Mesenchymal stem cell (in vitro differentiated cells and primary cell): Measurements from ENCODE around the gene NOTCH1.

Experiments used
- DNase-seq: peaks from one replicate; pipeline ENCODE4 v3.0.0-alpha.2; 2013
- H2AFZ ChIP-seq: one replicate; pipeline ENCODE4 v1.6.1; 2013; ENCODE audit warnings: low read depth, mild to moderate bottlenecking, control low read depth, inconsistent platforms, low read length, moderate library complexity
- H2AK5ac ChIP-seq: 2 replicates; pipeline ENCODE4 v1.6.1; 2013; ENCODE audit warnings: low read length, moderate library complexity, mild to moderate bottlenecking, inconsistent platforms; ENCODE audit not compliant: severe bottlenecking
- H2BK120ac ChIP-seq: one replicate; pipeline ENCODE4 v1.6.1; 2013; ENCODE audit warnings: low read depth, mild to moderate bottlenecking, inconsistent platforms, low read length, moderate library complexity
- H2BK12ac ChIP-seq, 2 experiments: one replicate each; pipeline ENCODE4 v1.6.1; 2013; ENCODE audit warnings: inconsistent platforms in 2 of 2, low read length in 2 of 2, mild to moderate bottlenecking in 2 of 2, moderate library complexity in 2 of 2, control low read depth in 1 of 2
- H2BK15ac ChIP-seq: one replicate; pipeline ENCODE4 v1.6.1; 2013; ENCODE audit warnings: mild to moderate bottlenecking, low read depth, inconsistent platforms; ENCODE audit not compliant: poor library complexity, severe bottlenecking
- H2BK5ac ChIP-seq: 2 replicates; pipeline ENCODE4 v1.6.1; 2013; ENCODE audit warnings: low read depth, mild to moderate bottlenecking, low read length, control low read depth, inconsistent platforms; ENCODE audit not compliant: poor library complexity, severe bottlenecking
- H3K14ac ChIP-seq, 2 experiments: one replicate each; pipeline ENCODE4 v1.6.1; 2013; ENCODE audit warnings: inconsistent platforms in 2 of 2, low read length in 2 of 2, control low read depth in 1 of 2, mild to moderate bottlenecking in 1 of 2, moderate library complexity in 1 of 2
- H3K18ac ChIP-seq, 2 experiments: one replicate each; pipeline ENCODE4 v1.6.1; 2013; ENCODE audit warnings: inconsistent platforms in 2 of 2, low read length in 2 of 2, control low read depth in 1 of 2, low read depth in 1 of 2, mild to moderate bottlenecking in 1 of 2
- H3K23ac ChIP-seq, 2 experiments: one replicate each; pipeline ENCODE4 v1.6.1; 2013; ENCODE audit warnings: inconsistent platforms in 2 of 2, low read length in 2 of 2, mild to moderate bottlenecking in 2 of 2, moderate library complexity in 2 of 2, control low read depth in 1 of 2
- H3K27ac ChIP-seq: 2 replicates; pipeline ENCODE4 v1.5.1; 2013; ENCODE audit warnings: mild to moderate bottlenecking, moderate library complexity, low read length, control low read depth, inconsistent platforms; ENCODE audit not compliant: poor library complexity, severe bottlenecking
- H3K27me3 ChIP-seq, 2 experiments: 2 replicates each; pipeline versions ENCODE4 v1.6.1 to v1.7.0; 2013; ENCODE audit warnings: low read length in 2 of 2, mild to moderate bottlenecking in 2 of 2, moderate library complexity in 2 of 2, control low read depth in 1 of 2, inconsistent platforms in 1 of 2; ENCODE audit not compliant: control insufficient read depth in 1 of 2, insufficient read depth in 1 of 2
- H3K36me3 ChIP-seq, 2 experiments: 2 replicates each; pipeline versions ENCODE4 v1.6.1 to v1.7.0; 2013; ENCODE audit warnings: low read length in 2 of 2, control low read depth in 1 of 2, inconsistent platforms in 1 of 2, low read depth in 1 of 2, mild to moderate bottlenecking in 1 of 2; ENCODE audit not compliant: insufficient read depth in 2 of 2, control insufficient read depth in 1 of 2
- H3K4ac ChIP-seq, 2 experiments: one replicate each; pipeline ENCODE4 v1.6.1; 2013; ENCODE audit warnings: inconsistent platforms in 2 of 2, low read length in 2 of 2, mild to moderate bottlenecking in 2 of 2, moderate library complexity in 2 of 2, control low read depth in 1 of 2, low read depth in 1 of 2
- H3K4me1 ChIP-seq: 2 replicates; pipeline ENCODE4 v1.6.1; 2013; ENCODE audit warnings: low read depth, low read length, control low read depth; ENCODE audit not compliant: control insufficient read depth, insufficient read depth
- H3K4me2 ChIP-seq: 2 replicates; pipeline ENCODE4 v1.6.1; 2013; ENCODE audit warnings: low read length, mild to moderate bottlenecking, inconsistent platforms; ENCODE audit not compliant: poor library complexity, severe bottlenecking
- H3K4me3 ChIP-seq, 2 experiments: 2 replicates each; pipeline versions ENCODE4 v1.5.1 to v1.7.0; 2013; ENCODE audit warnings: low read length in 2 of 2, mild to moderate bottlenecking in 2 of 2, control low read depth in 1 of 2, low read depth in 1 of 2; ENCODE audit not compliant: insufficient read depth in 1 of 2
- H3K79me1 ChIP-seq: replicated peaks from 2 replicates; pipeline ENCODE4 v1.6.1; 2013; ENCODE audit warnings: mild to moderate bottlenecking, control low read depth, low read length, inconsistent platforms; ENCODE audit not compliant: poor library complexity, severe bottlenecking
- H3K9ac ChIP-seq: 2 replicates; pipeline ENCODE4 v1.7.0; 2013; ENCODE audit warnings: mild to moderate bottlenecking, low read length, moderate library complexity
- H3K9me3 ChIP-seq: 2 replicates; pipeline ENCODE4 v1.7.0; 2013; ENCODE audit warnings: mild to moderate bottlenecking, low read length; ENCODE audit not compliant: control insufficient read depth
- H4K8ac ChIP-seq: one replicate; pipeline ENCODE4 v1.6.1; 2013; ENCODE audit warnings: inconsistent platforms, mild to moderate bottlenecking, low read length, moderate library complexity
- H4K91ac ChIP-seq: one replicate; pipeline ENCODE4 v1.6.1; 2013; ENCODE audit warnings: mild to moderate bottlenecking, low read length, inconsistent platforms
- WGBS: methylation state at CpG from one replicate; pipeline ENCODE4 v1.1.7; 2013; ENCODE audit warnings: mixed read lengths; 5-methylcytosine and 5-hydroxymethylcytosine counted together

NOTCH1 gene

DNA sequence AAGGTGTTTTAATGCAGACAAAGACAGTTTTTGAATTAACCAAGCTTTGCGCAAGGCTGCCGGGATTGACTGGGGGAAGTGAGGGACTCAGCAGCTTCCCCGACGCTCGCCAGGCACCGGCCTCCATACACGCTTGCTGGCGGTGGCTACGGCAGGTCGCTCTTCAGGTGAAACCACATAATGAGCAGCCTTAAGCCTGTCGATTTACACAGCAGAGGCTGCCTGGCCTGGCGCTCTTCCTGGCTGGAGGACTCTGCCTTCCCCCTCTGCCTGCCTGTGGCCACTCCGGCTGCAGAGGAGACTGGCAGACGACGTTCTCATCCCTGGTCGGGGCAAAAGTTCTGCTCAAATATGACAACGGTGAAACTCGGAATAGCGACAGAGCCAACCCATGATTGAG, 9.0 kb upstream of the NOTCH1 start:
- Histone ChIP-seq H2BK12ac (peak overlapping the region; percentile 14 to 45), H3K9ac (no peak overlapping the region), H3K36me3 (no peaks in the 10 kb centered on the region), H3K4me1 (peaks cover 28% of the 10 kb centered on the region), H3K27me3 (peaks cover 0 to 15% of the 10 kb centered on the region in 2 experiments), H3K9me3 (peaks cover 2% of the 10 kb centered on the region), H2BK15ac (peak overlapping the region; percentile 86), H3K4me2 (no peak overlapping the region), H3K14ac (no peak overlapping the region), H2AFZ (no peak overlapping the region), H4K91ac (peak overlapping the region; percentile 74), H2BK5ac (no peak overlapping the region), H3K18ac (no peak overlapping the region), H3K4ac (peak overlapping the region; percentile 40 to 54), H3K23ac (no peak overlapping the region), H3K79me1 (no peaks in the 10 kb centered on the region), H4K8ac (peak overlapping the region; percentile 20), H3K27ac (no peak overlapping the region), H2BK120ac (no peak overlapping the region), H2AK5ac (no peak overlapping the region), H3K4me3 (no peak overlapping the region)
- no peak for DNase-seq
- 91% methylated on average over 19 of the region's 19 CpGs for WGBS

DNA sequence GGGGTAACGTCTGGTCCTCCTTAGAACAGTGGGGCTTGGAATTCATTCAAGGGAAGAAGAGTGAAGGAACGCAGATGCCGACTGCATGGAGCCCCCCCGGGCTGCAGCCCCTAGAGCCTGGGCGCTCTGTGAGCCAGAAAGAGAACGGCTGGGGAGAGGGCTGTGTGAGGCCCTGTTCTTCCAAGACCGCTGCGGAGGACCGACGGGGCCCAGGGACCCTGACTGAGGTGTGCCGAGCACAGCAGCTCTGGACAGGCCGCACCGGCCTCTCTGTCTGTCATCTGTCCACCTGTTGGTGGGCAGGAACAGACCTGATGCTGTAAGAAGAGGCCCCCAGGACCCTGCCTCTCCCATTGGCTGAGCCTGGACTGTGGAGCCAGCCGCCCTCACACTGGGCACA, 7.7 kb upstream of the NOTCH1 start:
- Histone ChIP-seq H3K14ac (no peak overlapping the region), H3K18ac (peak overlapping the region in 1 of 2 experiments; percentile 46), H2BK5ac (no peak overlapping the region), H3K4me2 (no peak overlapping the region), H2BK12ac (peak overlapping the region; percentile 9 to 67), H3K27ac (no peak overlapping the region), H3K9me3 (no peaks in the 10 kb centered on the region), H2BK120ac (no peak overlapping the region), H4K8ac (no peak overlapping the region), H2AK5ac (no peak overlapping the region), H3K36me3 (peaks cover 0 to 3% of the 10 kb centered on the region in 2 experiments), H4K91ac (no peak overlapping the region), H3K23ac (no peak overlapping the region), H2BK15ac (no peak overlapping the region), H3K4me1 (peaks cover 41% of the 10 kb centered on the region), H3K79me1 (no peaks in the 10 kb centered on the region), H3K27me3 (peaks cover 0 to 15% of the 10 kb centered on the region in 2 experiments), H3K9ac (no peak overlapping the region), H3K4ac (peak overlapping the region in 1 of 2 experiments; percentile 43), H2AFZ (no peak overlapping the region), H3K4me3 (no peak overlapping the region)
- DNase-seq, result no peak
- 95% methylated on average over 14 of the region's 14 CpGs for WGBS

- Histone ChIP-seq H3K27ac (peak overlapping the region; percentile 24), H2BK120ac (peak overlapping the region; percentile 98), H3K18ac (peak overlapping the region; percentile 69 to 72), H3K9ac (peak overlapping the region; percentile 3), H2BK12ac (peak overlapping the region; percentile 45 to 79), H3K23ac (no peak overlapping the region), H3K9me3 (no peaks in the 10 kb centered on the region), H3K27me3 (peaks cover 0 to 15% of the 10 kb centered on the region in 2 experiments), H3K4me3 (peak overlapping the region in 1 of 2 experiments; percentile 59), H3K4me2 (no peak overlapping the region), H4K8ac (peak overlapping the region; percentile 52), H4K91ac (peak overlapping the region; percentile 52), H2AFZ (no peak overlapping the region), H2BK5ac (no peak overlapping the region), H2AK5ac (peak overlapping the region; percentile 6), H3K4me1 (peaks cover 53% of the 10 kb centered on the region), H3K79me1 (peaks cover 2% of the 10 kb centered on the region), H3K14ac (no peak overlapping the region), H3K4ac (peak overlapping the region in 1 of 2 experiments; percentile 47), H3K36me3 (peaks cover 0 to 3% of the 10 kb centered on the region in 2 experiments), H2BK15ac (no peak overlapping the region)
- peak; percentile 96 for DNase-seq
- 27% methylated on average over 22 of the region's 22 CpGs for WGBS
Measured at GRCh38 chr9:136552117-136552703, 6.4 kb upstream of the NOTCH1 start.

DNA sequence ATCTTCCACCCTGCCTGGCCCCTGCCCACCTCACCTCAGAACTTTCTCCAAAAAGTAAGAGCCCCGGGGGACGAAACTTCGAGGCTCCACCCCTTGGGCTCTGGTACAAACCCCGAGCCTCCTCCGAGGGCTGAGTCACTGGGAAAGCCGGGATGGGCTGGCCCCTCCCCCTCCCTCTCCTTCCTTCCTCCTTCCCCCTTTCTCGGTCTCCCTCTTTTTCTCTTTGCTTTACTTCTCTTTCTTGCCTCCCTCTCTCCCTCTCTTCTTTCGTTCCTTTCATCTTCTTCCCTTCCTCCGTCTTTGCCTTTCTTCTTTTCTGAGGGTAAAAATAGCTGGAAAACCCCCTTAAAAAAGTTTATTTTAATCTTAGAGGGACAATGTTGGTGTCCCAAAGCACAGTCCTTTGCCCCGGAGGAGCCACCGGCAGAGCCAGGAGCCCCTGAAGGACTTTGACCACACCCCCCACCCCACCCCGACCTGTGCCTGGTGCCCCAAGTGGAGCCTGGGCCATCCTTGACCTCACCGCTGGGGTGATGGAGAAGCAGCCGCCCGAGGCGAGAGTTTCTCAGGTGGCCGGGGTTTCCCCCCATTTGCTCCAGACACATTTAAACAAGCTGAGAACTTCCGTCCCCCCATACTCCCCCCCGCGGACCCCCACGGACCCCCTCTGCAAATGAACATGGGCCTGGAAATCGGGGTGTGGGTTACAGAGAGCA, 5.7 kb upstream of the NOTCH1 start:
- Histone ChIP-seq H3K36me3 (peaks cover 0 to 3% of the 10 kb centered on the region in 2 experiments), H2AFZ (no peak overlapping the region), H3K79me1 (peaks cover 2% of the 10 kb centered on the region), H3K4me3 (peak overlapping the region in 1 of 2 experiments; percentile 62), H3K9ac (peak overlapping the region; percentile 29), H3K4ac (peak overlapping the region; percentile 79 to 99), H2BK5ac (no peak overlapping the region), H2BK15ac (peak overlapping the region; percentile 97), H3K9me3 (no peaks in the 10 kb centered on the region), H2BK12ac (peak overlapping the region in 1 of 2 experiments; percentile 79), H2AK5ac (peak overlapping the region; percentile 20), H2BK120ac (peak overlapping the region; percentile 98), H3K14ac (no peak overlapping the region), H3K18ac (peak overlapping the region; percentile 97 to 100), H4K8ac (peak overlapping the region; percentile 92), H3K23ac (no peak overlapping the region), H3K27me3 (peaks cover 0 to 15% of the 10 kb centered on the region in 2 experiments), H4K91ac (peak overlapping the region; percentile 96), H3K27ac (no peak overlapping the region), H3K4me2 (peak overlapping the region; percentile 29), H3K4me1 (peaks cover 59% of the 10 kb centered on the region)
- 37% methylated on average over 20 of the region's 22 CpGs for WGBS
- peak; percentile 84 for DNase-seq
